ENCODE results near the gene PLPP3.

PLPP3 gene

DNA sequence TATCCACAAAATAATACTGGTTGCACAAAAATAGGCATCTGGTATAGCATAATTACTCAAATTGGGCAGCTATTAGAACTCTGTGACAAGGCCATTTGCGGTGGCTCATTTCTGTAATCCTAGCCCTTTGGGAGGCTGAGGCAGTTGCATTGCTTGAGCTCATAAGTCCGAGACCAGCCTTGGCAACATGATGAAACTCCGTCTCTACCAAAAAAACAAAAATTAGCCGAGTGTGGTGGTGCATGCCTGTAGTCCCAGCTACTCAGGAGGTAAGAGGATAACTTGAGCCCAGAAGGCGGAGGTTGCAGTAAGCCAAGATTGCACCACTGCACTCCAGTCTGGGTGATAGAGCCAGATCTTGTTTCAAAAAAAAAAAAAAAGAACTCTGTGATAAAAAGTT, 36.7 kb downstream of the PLPP3 start:
- Histone ChIP-seq H3K27me3 (ENCODE audit: control insufficient read depth, insufficient read depth, low read length) (no peaks in the 10 kb centered on the region), H3K9me3 (ENCODE audit: control insufficient read depth, insufficient read depth, low read length) (no peaks in the 10 kb centered on the region), H3K9ac (ENCODE audit: low read depth, low read length) (no peak overlapping the region), H3K4me1 (ENCODE audit: control insufficient read depth, insufficient read depth, low read length) (peaks cover 66% of the 10 kb centered on the region), H3K4me3 (ENCODE audit: low read depth, low read length) (no peak overlapping the region), H3K36me3 (ENCODE audit: control insufficient read depth, insufficient read depth, low read length) (peaks cover 3% of the 10 kb centered on the region)

DNA sequence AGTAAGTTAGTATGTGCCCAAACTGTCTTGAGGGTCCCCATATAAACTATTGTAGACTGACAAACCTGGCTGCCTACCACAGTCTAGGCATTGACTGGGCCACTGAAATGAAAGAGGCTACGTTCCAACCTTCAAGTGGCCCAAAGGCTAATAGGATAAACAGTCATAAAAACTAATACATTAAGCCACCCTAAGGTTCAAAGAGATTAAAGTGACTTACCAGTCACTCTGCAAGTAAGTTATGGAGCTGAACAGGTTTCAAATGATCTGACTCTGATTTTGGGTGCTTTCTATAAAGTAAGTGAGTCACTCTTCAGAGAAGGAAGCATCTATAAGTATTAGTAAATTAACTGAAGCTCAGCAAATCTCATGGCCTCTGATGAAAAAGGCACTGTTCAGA, 38.0 kb downstream of the PLPP3 start:
- no peak overlapping the region for H3K4me3 ChIP-seq (ENCODE audit: low read depth, low read length)
- no peak overlapping the region for H3K9ac ChIP-seq (ENCODE audit: low read depth, low read length)
- peaks cover 67% of the 10 kb centered on the region for H3K4me1 ChIP-seq (ENCODE audit: control insufficient read depth, insufficient read depth, low read length)
- peaks cover 10% of the 10 kb centered on the region for H3K36me3 ChIP-seq (ENCODE audit: control insufficient read depth, insufficient read depth, low read length)
- no peaks in the 10 kb centered on the region for H3K9me3 ChIP-seq (ENCODE audit: control insufficient read depth, insufficient read depth, low read length)
- no peaks in the 10 kb centered on the region for H3K27me3 ChIP-seq (ENCODE audit: control insufficient read depth, insufficient read depth, low read length)

- Histone ChIP-seq H3K9me3 (ENCODE audit: control insufficient read depth, insufficient read depth, low read length) (no peaks in the 10 kb centered on the region), H3K9ac (ENCODE audit: low read depth, low read length) (no peak overlapping the region), H3K27me3 (ENCODE audit: control insufficient read depth, insufficient read depth, low read length) (no peaks in the 10 kb centered on the region), H3K36me3 (ENCODE audit: control insufficient read depth, insufficient read depth, low read length) (peaks cover 10% of the 10 kb centered on the region), H3K4me3 (ENCODE audit: low read depth, low read length) (no peak overlapping the region), H3K4me1 (ENCODE audit: control insufficient read depth, insufficient read depth, low read length) (peaks cover 74% of the 10 kb centered on the region)
Measured at GRCh38 chr1:56540467-56540866, 38.9 kb downstream of the PLPP3 start.

DNA sequence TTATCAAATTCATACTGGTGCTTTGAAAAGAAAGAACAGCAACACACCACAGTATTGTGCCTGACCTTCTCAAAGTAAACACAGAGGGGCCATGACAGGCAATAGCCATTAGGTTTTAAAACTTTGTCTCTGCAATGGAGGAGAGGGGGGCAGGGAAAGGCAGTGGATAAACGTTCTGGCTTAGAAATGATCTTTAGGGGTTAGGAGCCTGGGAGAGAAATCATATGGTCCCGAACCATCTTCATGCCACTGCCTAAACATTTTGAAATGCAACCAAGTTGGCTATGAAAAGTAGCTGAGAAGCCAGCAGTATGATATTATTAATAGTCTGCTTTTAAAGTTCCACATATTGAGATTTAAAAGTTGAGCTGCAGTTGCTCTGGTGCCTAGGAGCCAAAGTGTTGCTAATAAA, 39.8 kb downstream of the PLPP3 start:
- Histone ChIP-seq H3K27me3 (ENCODE audit: control insufficient read depth, insufficient read depth, low read length) (no peaks in the 10 kb centered on the region), H3K4me3 (ENCODE audit: low read depth, low read length) (no peak overlapping the region), H3K36me3 (ENCODE audit: control insufficient read depth, insufficient read depth, low read length) (peaks cover 10% of the 10 kb centered on the region), H3K9ac (ENCODE audit: low read depth, low read length) (peak overlapping the region; percentile 16), H3K4me1 (ENCODE audit: control insufficient read depth, insufficient read depth, low read length) (peaks cover 73% of the 10 kb centered on the region), H3K9me3 (ENCODE audit: control insufficient read depth, insufficient read depth, low read length) (no peaks in the 10 kb centered on the region)

GRCh38 chr1:56538532-56538931, 40.8 kb downstream of the PLPP3 start:
- H3K4me3 ChIP-seq (ENCODE audit: low read depth, low read length) = no peak overlapping the region
- peaks cover 71% of the 10 kb centered on the region for H3K4me1 ChIP-seq (ENCODE audit: control insufficient read depth, insufficient read depth, low read length)
- H3K9ac ChIP-seq (ENCODE audit: low read depth, low read length) = no peak overlapping the region
- peaks cover 16% of the 10 kb centered on the region for H3K36me3 ChIP-seq (ENCODE audit: control insufficient read depth, insufficient read depth, low read length)
- no peaks in the 10 kb centered on the region for H3K9me3 ChIP-seq (ENCODE audit: control insufficient read depth, insufficient read depth, low read length)
- no peaks in the 10 kb centered on the region for H3K27me3 ChIP-seq (ENCODE audit: control insufficient read depth, insufficient read depth, low read length)

DNA sequence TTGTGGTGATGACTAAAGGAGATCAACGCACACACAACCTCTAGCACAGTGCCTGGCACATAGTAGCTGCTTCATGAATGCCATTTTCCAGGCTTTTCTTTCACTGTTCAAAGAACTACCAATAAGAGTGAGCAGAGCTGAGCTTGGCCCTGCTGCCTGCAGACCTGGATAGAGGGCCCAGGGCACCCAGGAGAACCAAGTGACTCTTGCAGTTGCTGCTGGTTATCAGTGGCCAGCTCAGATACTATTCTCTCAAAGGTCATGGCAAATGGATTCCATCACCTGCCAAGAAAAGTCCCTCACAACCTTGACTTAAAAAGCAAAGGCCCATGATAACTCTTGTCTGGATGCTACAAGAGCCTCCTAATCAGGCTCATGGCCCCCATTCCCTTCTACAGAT, 41.7 kb downstream of the PLPP3 start:
- Histone ChIP-seq H3K27me3 (ENCODE audit: control insufficient read depth, insufficient read depth, low read length) (no peaks in the 10 kb centered on the region), H3K4me1 (ENCODE audit: control insufficient read depth, insufficient read depth, low read length) (peaks cover 73% of the 10 kb centered on the region), H3K36me3 (ENCODE audit: control insufficient read depth, insufficient read depth, low read length) (peaks cover 17% of the 10 kb centered on the region), H3K4me3 (ENCODE audit: low read depth, low read length) (no peak overlapping the region), H3K9ac (ENCODE audit: low read depth, low read length) (no peak overlapping the region), H3K9me3 (ENCODE audit: control insufficient read depth, insufficient read depth, low read length) (no peaks in the 10 kb centered on the region)

- H3K9ac ChIP-seq (ENCODE audit: low read depth, low read length) = peak overlapping the region; percentile 18
- H3K36me3 ChIP-seq (ENCODE audit: control insufficient read depth, insufficient read depth, low read length) = peaks cover 15% of the 10 kb centered on the region
- H3K4me3 ChIP-seq (ENCODE audit: low read depth, low read length) = no peak overlapping the region
- H3K4me1 ChIP-seq (ENCODE audit: control insufficient read depth, insufficient read depth, low read length) = peaks cover 81% of the 10 kb centered on the region
- H3K9me3 ChIP-seq (ENCODE audit: control insufficient read depth, insufficient read depth, low read length) = no peaks in the 10 kb centered on the region
- H3K27me3 ChIP-seq (ENCODE audit: control insufficient read depth, insufficient read depth, low read length) = no peaks in the 10 kb centered on the region
Measured at GRCh38 chr1:56535939-56536338, 43.4 kb downstream of the PLPP3 start.

DNA sequence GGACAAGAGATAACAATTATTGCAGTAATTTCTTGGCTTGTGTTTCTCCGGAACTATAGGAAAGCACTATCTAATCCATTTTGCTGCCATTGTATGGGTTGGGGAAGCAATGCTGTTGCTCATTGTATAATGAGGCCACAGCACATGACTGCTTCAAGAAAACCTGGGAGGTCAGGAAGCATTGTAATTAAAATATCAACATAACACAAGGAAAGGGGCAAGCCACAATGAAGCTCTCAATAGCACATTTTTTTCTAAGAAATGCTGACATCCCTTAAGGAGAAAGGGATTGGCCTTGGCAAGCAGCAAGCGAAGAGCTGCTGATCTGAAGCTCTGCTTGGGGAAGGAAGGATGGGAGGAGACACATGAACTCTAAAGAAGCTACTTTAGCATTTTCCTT, 44.0 kb downstream of the PLPP3 start:
- Histone ChIP-seq H3K9ac (ENCODE audit: low read depth, low read length) (peak overlapping the region; percentile 10), H3K4me3 (ENCODE audit: low read depth, low read length) (no peak overlapping the region), H3K36me3 (ENCODE audit: control insufficient read depth, insufficient read depth, low read length) (peaks cover 15% of the 10 kb centered on the region), H3K9me3 (ENCODE audit: control insufficient read depth, insufficient read depth, low read length) (no peaks in the 10 kb centered on the region), H3K27me3 (ENCODE audit: control insufficient read depth, insufficient read depth, low read length) (no peaks in the 10 kb centered on the region), H3K4me1 (ENCODE audit: control insufficient read depth, insufficient read depth, low read length) (peaks cover 77% of the 10 kb centered on the region)

DNA sequence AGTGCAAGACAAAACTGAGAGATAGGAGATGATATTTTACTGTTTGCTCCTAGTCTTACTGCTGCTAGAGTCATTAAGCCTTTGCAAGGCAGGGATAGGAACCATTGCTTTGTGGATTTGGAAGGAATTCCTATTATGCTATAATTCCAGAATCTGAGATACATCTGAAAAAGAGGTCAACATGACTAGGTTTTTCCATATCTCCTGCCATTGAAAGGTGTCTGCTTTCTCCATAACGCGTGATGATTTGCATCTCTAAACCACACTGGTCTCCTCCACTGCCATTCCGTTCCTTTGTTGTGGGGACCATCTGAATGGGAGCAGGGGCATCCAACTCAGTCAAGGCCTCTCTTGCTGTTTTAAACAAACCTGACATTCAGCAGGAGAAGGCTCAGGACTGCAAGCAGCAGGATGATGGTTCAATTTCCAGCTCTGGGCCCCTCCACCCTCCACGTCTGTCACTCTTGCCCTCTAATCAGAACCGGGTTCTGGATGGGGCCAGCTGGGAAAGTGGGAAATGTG, 45.2 kb downstream of the PLPP3 start:
- H3K36me3 ChIP-seq (ENCODE audit: control insufficient read depth, insufficient read depth, low read length) = peaks cover 15% of the 10 kb centered on the region
- H3K9ac ChIP-seq (ENCODE audit: low read depth, low read length) = no peak overlapping the region
- no peaks in the 10 kb centered on the region for H3K9me3 ChIP-seq (ENCODE audit: control insufficient read depth, insufficient read depth, low read length)
- H3K4me3 ChIP-seq (ENCODE audit: low read depth, low read length) = no peak overlapping the region
- H3K4me1 ChIP-seq (ENCODE audit: control insufficient read depth, insufficient read depth, low read length) = peaks cover 73% of the 10 kb centered on the region
- no peaks in the 10 kb centered on the region for H3K27me3 ChIP-seq (ENCODE audit: control insufficient read depth, insufficient read depth, low read length)

GRCh38 chr1:56533621-56534020, 45.7 kb downstream of the PLPP3 start:
- Histone ChIP-seq H3K4me3 (ENCODE audit: low read depth, low read length) (no peak overlapping the region), H3K9ac (ENCODE audit: low read depth, low read length) (no peak overlapping the region), H3K27me3 (ENCODE audit: control insufficient read depth, insufficient read depth, low read length) (no peaks in the 10 kb centered on the region), H3K36me3 (ENCODE audit: control insufficient read depth, insufficient read depth, low read length) (peaks cover 15% of the 10 kb centered on the region), H3K4me1 (ENCODE audit: control insufficient read depth, insufficient read depth, low read length) (peaks cover 69% of the 10 kb centered on the region), H3K9me3 (ENCODE audit: control insufficient read depth, insufficient read depth, low read length) (no peaks in the 10 kb centered on the region)

DNA sequence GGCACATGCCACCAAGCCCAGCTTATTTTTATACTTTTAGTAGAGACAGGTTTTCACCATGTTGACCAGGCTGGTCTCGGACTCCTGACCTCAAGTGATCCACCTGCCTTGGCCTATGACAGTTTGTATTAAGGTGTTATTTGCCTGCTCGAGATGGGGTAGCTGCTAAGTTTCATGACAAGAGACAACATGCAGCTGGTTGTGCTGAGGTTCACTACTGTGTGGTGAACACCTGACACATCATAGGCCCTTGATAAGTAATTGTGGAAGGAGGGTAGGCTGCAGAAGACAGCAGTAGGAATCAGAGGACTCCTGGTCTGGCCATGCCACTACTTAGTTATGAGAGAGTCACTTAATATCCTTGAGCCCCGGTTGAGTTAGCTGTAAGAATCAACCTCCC, 46.2 kb downstream of the PLPP3 start:
- peaks cover 15% of the 10 kb centered on the region for H3K36me3 ChIP-seq (ENCODE audit: control insufficient read depth, insufficient read depth, low read length)
- no peak overlapping the region for H3K4me3 ChIP-seq (ENCODE audit: low read depth, low read length)
- H3K27me3 ChIP-seq (ENCODE audit: control insufficient read depth, insufficient read depth, low read length) = no peaks in the 10 kb centered on the region
- H3K9ac ChIP-seq (ENCODE audit: low read depth, low read length) = no peak overlapping the region
- no peaks in the 10 kb centered on the region for H3K9me3 ChIP-seq (ENCODE audit: control insufficient read depth, insufficient read depth, low read length)
- H3K4me1 ChIP-seq (ENCODE audit: control insufficient read depth, insufficient read depth, low read length) = peaks cover 70% of the 10 kb centered on the region

- H3K9ac ChIP-seq (ENCODE audit: low read depth, low read length) = no peak overlapping the region
- peaks cover 72% of the 10 kb centered on the region for H3K4me1 ChIP-seq (ENCODE audit: control insufficient read depth, insufficient read depth, low read length)
- no peaks in the 10 kb centered on the region for H3K27me3 ChIP-seq (ENCODE audit: control insufficient read depth, insufficient read depth, low read length)
Measured at GRCh38 chr1:56532350-56532683, 47.0 kb downstream of the PLPP3 start.

More at GRCh38 chr1:56532350-56532683, 47.0 kb downstream of the PLPP3 start:
- Histone ChIP-seq H3K4me3 (ENCODE audit: low read depth, low read length) (no peak overlapping the region), H3K36me3 (ENCODE audit: control insufficient read depth, insufficient read depth, low read length) (peaks cover 15% of the 10 kb centered on the region), H3K9me3 (ENCODE audit: control insufficient read depth, insufficient read depth, low read length) (no peaks in the 10 kb centered on the region)

Measured in iPS-15b (cell line).